Mesendoderm (in vitro differentiated cells): Measurements from ENCODE around the gene MRPS18B.

Experiments
- DNase-seq: peaks from one replicate; pipeline ENCODE4 v3.0.0; 2013
- H2AK5ac ChIP-seq: 2 replicates; pipeline ENCODE4 v1.6.1; 2013; ENCODE audit warnings: low read length, inconsistent platforms
- H2BK120ac ChIP-seq: 2 replicates; pipeline ENCODE4 v1.6.1; 2013; ENCODE audit warnings: low read depth, mild to moderate bottlenecking, low read length, moderate library complexity, mixed read lengths
- H2BK15ac ChIP-seq: replicated peaks from 2 replicates; pipeline ENCODE4 v1.6.1; 2013; ENCODE audit warnings: low read depth, mild to moderate bottlenecking, moderate library complexity
- H2BK5ac ChIP-seq: 2 replicates; pipeline ENCODE4 v1.6.1; 2013; ENCODE audit warnings: low read length, inconsistent platforms
- H3K18ac ChIP-seq: 2 replicates; pipeline ENCODE4 v1.6.1; 2013; ENCODE audit warnings: mild to moderate bottlenecking, low read length, mixed read lengths
- H3K23ac ChIP-seq: one replicate; pipeline ENCODE4 v1.6.1; 2013; ENCODE audit warnings: low read length
- H3K27ac ChIP-seq: 2 replicates; pipeline ENCODE4 v1.5.1; 2013; ENCODE audit warnings: low read depth, mild to moderate bottlenecking, inconsistent platforms, low read length, moderate library complexity
- H3K27me3 ChIP-seq: 2 replicates; pipeline ENCODE4 v1.6.1; 2013; ENCODE audit warnings: low read length, control low read depth, mild to moderate bottlenecking, inconsistent platforms; ENCODE audit not compliant: insufficient read depth, poor library complexity
- H3K36me3 ChIP-seq: 2 replicates; pipeline ENCODE4 v1.6.1; 2013; ENCODE audit warnings: low read length, inconsistent platforms; ENCODE audit not compliant: control insufficient read depth, insufficient read depth
- H3K4ac ChIP-seq: one replicate; pipeline ENCODE4 v1.6.1; 2013; ENCODE audit warnings: low read depth, mild to moderate bottlenecking, low read length, moderate library complexity
- H3K4me1 ChIP-seq: 2 replicates; pipeline ENCODE4 v1.6.1; 2013; ENCODE audit warnings: low read depth, low read length, inconsistent platforms; ENCODE audit not compliant: control insufficient read depth
- H3K4me2 ChIP-seq: 2 replicates; pipeline ENCODE4 v1.6.1; 2013; ENCODE audit warnings: low read length
- H3K4me3 ChIP-seq: 2 replicates; pipeline ENCODE4 v1.5.1; 2013; ENCODE audit warnings: mild to moderate bottlenecking, low read length
- H3K56ac ChIP-seq: one replicate; pipeline ENCODE4 v1.6.1; 2013; ENCODE audit warnings: low read length
- H3K79me1 ChIP-seq: 2 replicates; pipeline ENCODE4 v1.6.1; 2013; ENCODE audit warnings: low read length, inconsistent platforms
- H3K79me2 ChIP-seq: 2 replicates; pipeline ENCODE4 v1.6.1; 2013; ENCODE audit warnings: mild to moderate bottlenecking, low read length; ENCODE audit not compliant: control insufficient read depth, insufficient read depth
- H3K9ac ChIP-seq: 2 replicates; pipeline ENCODE4 v1.6.1; 2013; ENCODE audit warnings: low read length, inconsistent platforms
- H4K5ac ChIP-seq: one replicate; pipeline ENCODE4 v1.6.1; 2013; ENCODE audit warnings: low read length
- H4K8ac ChIP-seq: one replicate; pipeline ENCODE4 v1.6.1; 2013; ENCODE audit warnings: low read depth, mild to moderate bottlenecking, control low read depth, low read length, moderate library complexity
- WGBS: extraction: QIAGEN DNeasy Blood & Tissue Kit; methylation state at CpG from one replicate; pipeline ENCODE4 v1.1.7; 2013; ENCODE audit warnings: low lambda C conversion rate, missing lambda C conversion rate; ENCODE audit not compliant: insufficient coverage; ENCODE audit errors: extremely low coverage; 5-methylcytosine and 5-hydroxymethylcytosine counted together

The MRPS18B gene

DNA sequence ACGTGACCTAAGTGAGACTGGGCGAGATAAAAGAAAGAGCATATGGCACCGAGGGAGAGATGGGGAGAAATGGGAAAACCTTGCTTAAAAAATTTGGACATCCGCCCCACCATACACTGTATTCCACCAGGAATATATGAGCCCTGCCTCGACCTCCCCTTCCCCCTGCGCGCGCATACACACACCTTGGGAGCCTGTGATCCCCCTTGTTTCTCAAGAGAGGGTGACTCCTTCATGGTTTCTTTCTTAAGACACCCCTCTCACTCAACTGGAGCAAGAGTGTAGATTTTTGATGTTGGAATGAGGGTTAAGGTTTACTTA, 45.9 kb upstream of the MRPS18B start:
- Histone ChIP-seq H3K4me2 (peak overlapping the region; percentile 37), H3K27me3 (no peaks in the 10 kb centered on the region), H3K36me3 (peaks cover under 1% of the 10 kb centered on the region), H3K4me1 (peaks cover 6% of the 10 kb centered on the region), H3K79me1 (peaks cover 23% of the 10 kb centered on the region), H3K79me2 (peaks cover 38% of the 10 kb centered on the region), H3K4ac (no peak overlapping the region), H3K9ac (peak overlapping the region; percentile 91), H3K4me3 (peak overlapping the region; percentile 82), H2BK15ac (no peak overlapping the region), H4K5ac (no peak overlapping the region), H2AK5ac (no peak overlapping the region), H3K18ac (no peak overlapping the region), H4K8ac (no peak overlapping the region), H3K27ac (no peak overlapping the region), H3K56ac (peak overlapping the region; percentile 99), H2BK120ac (no peak overlapping the region), H3K23ac (no peak overlapping the region), H2BK5ac (no peak overlapping the region)
- DNase-seq, result no peak
- WGBS, result no CpG with 5 or more reads among the region's 8 CpGs

DNA sequence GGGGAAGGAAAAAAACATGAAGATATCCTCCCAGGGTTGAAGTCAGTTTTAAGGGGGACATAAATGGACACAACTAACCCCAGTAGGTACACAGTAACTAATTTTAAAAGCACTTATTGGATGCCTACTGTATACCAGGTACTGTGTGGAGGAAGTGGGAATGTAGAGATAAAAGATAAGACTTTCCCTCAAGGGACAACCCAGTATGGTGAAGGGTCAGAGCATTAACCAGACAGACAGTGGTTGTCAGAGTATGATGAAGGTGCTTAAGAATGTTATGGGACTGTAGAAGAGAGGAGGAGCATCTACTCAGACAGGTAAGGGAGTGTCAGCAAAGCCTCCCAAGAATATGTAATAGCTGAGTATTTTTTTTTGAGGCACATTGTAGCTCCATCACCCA, 45.5 kb upstream of the MRPS18B start:
- Histone ChIP-seq H3K23ac (no peak overlapping the region), H3K79me1 (peaks cover 25% of the 10 kb centered on the region), H4K8ac (no peak overlapping the region), H2BK5ac (no peak overlapping the region), H3K9ac (peak overlapping the region; percentile 91), H2BK120ac (no peak overlapping the region), H3K4me3 (peak overlapping the region; percentile 82), H2BK15ac (no peak overlapping the region), H3K27ac (no peak overlapping the region), H3K4me1 (peaks cover 6% of the 10 kb centered on the region), H3K56ac (peak overlapping the region; percentile 99), H3K4ac (no peak overlapping the region), H3K18ac (no peak overlapping the region), H3K36me3 (peaks cover 2% of the 10 kb centered on the region), H3K27me3 (no peaks in the 10 kb centered on the region), H3K4me2 (peak overlapping the region; percentile 37), H3K79me2 (peaks cover 40% of the 10 kb centered on the region), H2AK5ac (no peak overlapping the region), H4K5ac (no peak overlapping the region)
- DNase-seq, result peak; percentile 21

GRCh38 chr6:30573113-30573512, 44.5 kb upstream of the MRPS18B start:
- no peak for DNase-seq
- H3K56ac ChIP-seq, result no peak overlapping the region
- no CpG with 5 or more reads among the region's 4 CpGs for WGBS
- no peak overlapping the region for H3K9ac ChIP-seq
- peaks cover 6% of the 10 kb centered on the region for H3K4me1 ChIP-seq
- H3K18ac ChIP-seq, result no peak overlapping the region
- H3K23ac ChIP-seq, result no peak overlapping the region
- no peak overlapping the region for H3K4ac ChIP-seq
- no peak overlapping the region for H3K27ac ChIP-seq
- H2AK5ac ChIP-seq, result no peak overlapping the region
- H4K5ac ChIP-seq, result no peak overlapping the region
- H2BK120ac ChIP-seq, result no peak overlapping the region
- peaks cover 5% of the 10 kb centered on the region for H3K36me3 ChIP-seq
- peak overlapping the region; percentile 3 for H3K4me2 ChIP-seq
- no peak overlapping the region for H4K8ac ChIP-seq
- no peak overlapping the region for H2BK15ac ChIP-seq
- no peaks in the 10 kb centered on the region for H3K27me3 ChIP-seq
- H2BK5ac ChIP-seq, result no peak overlapping the region
- no peak overlapping the region for H3K4me3 ChIP-seq
- peaks cover 40% of the 10 kb centered on the region for H3K79me2 ChIP-seq
- peaks cover 25% of the 10 kb centered on the region for H3K79me1 ChIP-seq

DNA sequence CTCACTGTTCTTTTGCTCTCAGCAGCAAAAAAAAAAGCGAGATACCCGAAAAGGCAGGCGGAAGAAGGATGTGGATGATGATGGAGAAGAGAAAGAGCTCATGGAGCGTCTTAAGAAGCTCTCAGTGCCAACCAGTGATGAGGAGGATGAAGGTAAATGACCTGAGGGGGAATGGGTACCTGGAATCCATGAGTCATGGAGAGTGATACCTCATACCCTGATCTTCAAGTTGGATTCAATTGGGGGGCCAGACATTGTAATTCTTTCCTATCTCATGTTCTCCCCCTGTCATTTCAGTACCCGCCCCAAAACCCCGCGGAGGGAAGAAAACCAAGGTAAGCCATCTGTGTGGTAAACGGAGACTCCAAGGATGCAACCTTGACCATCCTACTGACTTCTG, 39.6 kb upstream of the MRPS18B start:
- no peak for DNase-seq
- no peak overlapping the region for H3K4me2 ChIP-seq
- H3K9ac ChIP-seq, result no peak overlapping the region
- no peaks in the 10 kb centered on the region for H3K27me3 ChIP-seq
- H3K23ac ChIP-seq, result no peak overlapping the region
- H4K8ac ChIP-seq, result no peak overlapping the region
- no peak overlapping the region for H3K4ac ChIP-seq
- H3K27ac ChIP-seq, result no peak overlapping the region
- no peak overlapping the region for H2BK15ac ChIP-seq
- H3K79me1 ChIP-seq, result peaks cover 17% of the 10 kb centered on the region
- peaks cover 23% of the 10 kb centered on the region for H3K36me3 ChIP-seq
- no peaks in the 10 kb centered on the region for H3K4me1 ChIP-seq
- whole genome bisulfite sequencing, result no CpG with 5 or more reads among the region's 8 CpGs
- H2AK5ac ChIP-seq, result no peak overlapping the region
- no peak overlapping the region for H4K5ac ChIP-seq
- H3K56ac ChIP-seq, result no peak overlapping the region
- H3K79me2 ChIP-seq, result peaks cover 26% of the 10 kb centered on the region
- H3K4me3 ChIP-seq, result no peak overlapping the region
- H2BK5ac ChIP-seq, result no peak overlapping the region
- H2BK120ac ChIP-seq, result no peak overlapping the region
- H3K18ac ChIP-seq, result no peak overlapping the region

GRCh38 chr6:30583921-30584320, 33.7 kb upstream of the MRPS18B start:
- no peak overlapping the region for H3K4ac ChIP-seq
- H3K4me1 ChIP-seq, result no peaks in the 10 kb centered on the region
- H4K5ac ChIP-seq, result no peak overlapping the region
- no peak overlapping the region for H3K27ac ChIP-seq
- H3K4me3 ChIP-seq, result no peak overlapping the region
- no peak overlapping the region for H3K4me2 ChIP-seq
- H3K23ac ChIP-seq, result no peak overlapping the region
- H3K79me2 ChIP-seq, result no peaks in the 10 kb centered on the region
- no peaks in the 10 kb centered on the region for H3K79me1 ChIP-seq
- no peaks in the 10 kb centered on the region for H3K27me3 ChIP-seq
- no peak overlapping the region for H4K8ac ChIP-seq
- peaks cover 41% of the 10 kb centered on the region for H3K36me3 ChIP-seq
- no peak overlapping the region for H3K56ac ChIP-seq
- H3K18ac ChIP-seq, result no peak overlapping the region
- no peak overlapping the region for H2BK15ac ChIP-seq
- no peak overlapping the region for H2BK5ac ChIP-seq
- no peak for DNase-seq
- H3K9ac ChIP-seq, result no peak overlapping the region
- no CpG with 5 or more reads among the region's 5 CpGs for WGBS
- H2AK5ac ChIP-seq, result no peak overlapping the region
- no peak overlapping the region for H2BK120ac ChIP-seq

- Histone ChIP-seq H3K4me3 (no peak overlapping the region), H4K5ac (no peak overlapping the region), H2BK5ac (no peak overlapping the region), H2AK5ac (no peak overlapping the region), H2BK15ac (no peak overlapping the region), H4K8ac (no peak overlapping the region), H3K27ac (no peak overlapping the region), H3K23ac (no peak overlapping the region), H3K27me3 (no peaks in the 10 kb centered on the region), H3K4ac (no peak overlapping the region), H2BK120ac (no peak overlapping the region), H3K79me2 (peaks cover 3% of the 10 kb centered on the region), H3K56ac (no peak overlapping the region), H3K18ac (no peak overlapping the region), H3K4me1 (no peaks in the 10 kb centered on the region), H3K79me1 (peaks cover 3% of the 10 kb centered on the region), H3K36me3 (peaks cover 23% of the 10 kb centered on the region), H3K4me2 (no peak overlapping the region), H3K9ac (no peak overlapping the region)
- WGBS, result no CpG with 5 or more reads among the region's 15 CpGs
- no peak for DNase-seq
Measured at GRCh38 chr6:30589754-30590358, 27.8 kb upstream of the MRPS18B start.
